WTC11 (cell line): ENCODE data around the gene NOTCH2. TPM values are rescaled to one million over a fixed set of nuclear protein-coding genes. Genes with fewer than 3 reads are reported as not detected.

Experiments used
- ATAC-seq: fragments of 200-7000 bp; cut with Tn5 transposase; 2 replicates; pipeline ENCODE4 v1.10.0; 2021; ENCODE audit warnings: mild to moderate bottlenecking, moderate library complexity
- CTCF ChIA-PET: fragments of 300-600 bp; sonication (Branson Sonifier 250); formaldehyde crosslinking; loops from one replicate; lab custom pipeline; 2021; ENCODE audit warnings: antibody characterized with exemption; lab: Charles Lee
- POLR2A ChIA-PET: fragments of 350-600 bp; sonication (Branson Sonifier 250); formaldehyde crosslinking; loops from one replicate; lab custom pipeline; 2021; ENCODE audit warnings: antibody characterized with exemption; lab: Charles Lee
- DNase-seq: peaks from one replicate; pipeline ENCODE4 v3.0.0; 2021; ENCODE audit warnings: low spot score
- H3K27ac Mint-ChIP-seq: 2 replicates; pipeline ENCODE4 v1.8.0; 2021; ENCODE audit warnings: mixed read lengths
- H3K27me3 Mint-ChIP-seq: 2 replicates; pipeline ENCODE4 v1.8.0; 2021; ENCODE audit warnings: low read depth, mild to moderate bottlenecking, moderate library complexity, mixed read lengths
- H3K36me3 Mint-ChIP-seq: 2 replicates; pipeline ENCODE4 v1.8.0; 2021; ENCODE audit warnings: mixed read lengths
- H3K4me1 Mint-ChIP-seq: 2 replicates; pipeline ENCODE4 v1.8.0; 2022; ENCODE audit warnings: mixed read lengths
- H3K4me3 Mint-ChIP-seq: 2 replicates; pipeline ENCODE4 v1.8.0; 2021; ENCODE audit warnings: mild to moderate bottlenecking, moderate library complexity, mixed read lengths
- H3K9me3 Mint-ChIP-seq: 2 replicates; pipeline ENCODE4 v1.8.0; 2021; ENCODE audit warnings: mixed read lengths
- CREM ChIP-seq: sonication (generic); formaldehyde crosslinking; IDR thresholded peaks from 2 replicates; pipeline ENCODE4 v1.8.1; 2022; ENCODE audit warnings: mild to moderate bottlenecking, missing genetic modification reagents, moderate library complexity
- ESRRA ChIP-seq: sonication (generic); formaldehyde crosslinking; IDR thresholded peaks from 2 replicates; pipeline ENCODE4 v1.8.1; 2022; ENCODE audit warnings: mild to moderate bottlenecking, missing genetic modification reagents, borderline replicate concordance
- IRF2 ChIP-seq: sonication (generic); formaldehyde crosslinking; IDR thresholded peaks from 2 replicates; pipeline ENCODE4 v1.8.0; 2022; ENCODE audit warnings: low read depth, missing genetic modification reagents, borderline replicate concordance
- JAZF1 ChIP-seq: fragments of 250-450 bp; sonication (Bioruptor Pico); IDR thresholded peaks from 2 replicates; pipeline ENCODE4 v1.9.0; 2021; ENCODE audit warnings: moderate library complexity, mild to moderate bottlenecking, inconsistent platforms
- NR2C2 ChIP-seq: sonication (generic); formaldehyde crosslinking; IDR thresholded peaks from 2 replicates; pipeline ENCODE4 v1.8.0; 2022; ENCODE audit warnings: mild to moderate bottlenecking, missing genetic modification reagents
- PRRX2 ChIP-seq: fragments of 250-450 bp; sonication (Bioruptor Pico); IDR thresholded peaks from 2 replicates; pipeline ENCODE4 v1.8.0; 2021; ENCODE audit warnings: mild to moderate bottlenecking
- SMAD4 ChIP-seq: sonication (generic); formaldehyde crosslinking; IDR thresholded peaks from 2 replicates; pipeline ENCODE4 v1.8.0; 2022; ENCODE audit warnings: mild to moderate bottlenecking, missing genetic modification reagents
- TP53 ChIP-seq: sonication (generic); formaldehyde crosslinking; IDR thresholded peaks from 2 replicates; pipeline ENCODE4 v1.8.1; 2023; ENCODE audit warnings: mild to moderate bottlenecking, missing genetic modification reagents
- ZNF219 ChIP-seq: sonication (generic); formaldehyde crosslinking; IDR thresholded peaks from 2 replicates; pipeline ENCODE4 v1.8.0; 2023; ENCODE audit warnings: missing genetic modification reagents, mild to moderate bottlenecking, borderline replicate concordance
- ZNF671 ChIP-seq: fragments of 250-450 bp; sonication (Bioruptor Pico); IDR thresholded peaks from 2 replicates; pipeline ENCODE4 v1.8.0; 2021; ENCODE audit warnings: mild to moderate bottlenecking
- total RNA-seq: library from RNA; stranded (reverse); gene quantifications from 3 replicates; pipeline ENCODE4 v1.2.3, GENCODE V29; 2021
- TF ChIP-seq, protein P1 (sequence below): sonication (generic); formaldehyde crosslinking; IDR thresholded peaks from 2 replicates; pipeline ENCODE4 v1.8.1; 2023; ENCODE audit warnings: mild to moderate bottlenecking, moderate library complexity, missing genetic modification reagents
- TF ChIP-seq, protein P2 (sequence below): sonication (generic); formaldehyde crosslinking; IDR thresholded peaks from 2 replicates; pipeline ENCODE4 v1.8.0; 2022; ENCODE audit warnings: mild to moderate bottlenecking, missing genetic modification reagents
- TF ChIP-seq, protein P3 (sequence below): fragments of 250-450 bp; sonication (Bioruptor Pico); IDR thresholded peaks from 2 replicates; pipeline ENCODE4 v1.9.0; 2021; ENCODE audit warnings: mild to moderate bottlenecking
- TF ChIP-seq, protein P4 (sequence below): fragments of 250-450 bp; sonication (Bioruptor Pico); IDR thresholded peaks from 2 replicates; pipeline ENCODE4 v1.9.0; 2021; ENCODE audit warnings: moderate library complexity, mild to moderate bottlenecking, inconsistent platforms, borderline replicate concordance
- TF ChIP-seq, protein P5 (sequence below): sonication (generic); formaldehyde crosslinking; IDR thresholded peaks from 2 replicates; pipeline ENCODE4 v1.8.0; 2023; ENCODE audit warnings: missing genetic modification reagents, mild to moderate bottlenecking, borderline replicate concordance
- TF ChIP-seq, protein P6 (sequence below): sonication (generic); formaldehyde crosslinking; IDR thresholded peaks from 2 replicates; pipeline ENCODE4 v1.8.0; 2022; ENCODE audit warnings: missing genetic modification reagents
- TF ChIP-seq, protein P7 (sequence below): sonication (generic); formaldehyde crosslinking; IDR thresholded peaks from 2 replicates; pipeline ENCODE4 v1.8.1; 2022; ENCODE audit warnings: missing genetic modification reagents, borderline replicate concordance

Gene NOTCH2
- total RNA-seq, 1 experiment from 2014 or later = 60.9 TPM

DNA sequence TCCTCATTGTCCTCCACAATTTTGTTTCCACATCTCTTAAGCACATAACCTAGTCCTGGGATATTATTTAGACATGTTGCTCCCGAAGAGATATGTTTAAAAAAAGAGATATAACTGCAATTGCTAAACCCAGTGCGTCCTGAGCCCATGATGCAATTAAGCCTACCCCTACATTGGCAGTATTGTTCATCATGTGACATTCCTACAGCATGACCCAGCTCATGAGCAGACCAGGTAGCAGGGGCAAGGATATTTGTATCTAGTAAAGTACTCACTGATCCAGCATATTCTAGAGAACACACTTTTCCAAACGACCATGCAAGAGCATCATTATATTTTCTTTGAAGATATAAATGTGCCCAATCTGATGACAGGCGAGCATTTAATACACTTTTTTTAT is 174.4 kb downstream of the NOTCH2 start (continued):
- TF ChIP-seq, protein P1, sequence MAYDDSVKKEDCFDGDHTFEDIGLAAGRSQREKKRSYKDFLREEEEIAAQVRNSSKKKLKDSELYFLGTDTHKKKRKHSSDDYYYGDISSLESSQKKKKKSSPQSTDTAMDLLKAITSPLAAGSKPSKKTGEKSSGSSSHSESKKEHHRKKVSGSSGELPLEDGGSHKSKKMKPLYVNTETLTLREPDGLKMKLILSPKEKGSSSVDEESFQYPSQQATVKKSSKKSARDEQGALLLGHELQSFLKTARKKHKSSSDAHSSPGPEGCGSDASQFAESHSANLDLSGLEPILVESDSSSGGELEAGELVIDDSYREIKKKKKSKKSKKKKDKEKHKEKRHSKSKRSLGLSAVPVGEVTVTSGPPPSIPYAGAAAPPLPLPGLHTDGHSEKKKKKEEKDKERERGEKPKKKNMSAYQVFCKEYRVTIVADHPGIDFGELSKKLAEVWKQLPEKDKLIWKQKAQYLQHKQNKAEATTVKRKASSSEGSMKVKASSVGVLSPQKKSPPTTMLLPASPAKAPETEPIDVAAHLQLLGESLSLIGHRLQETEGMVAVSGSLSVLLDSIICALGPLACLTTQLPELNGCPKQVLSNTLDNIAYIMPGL (CRISPR knock-in tag) = no peak
- TF ChIP-seq, protein P2, sequence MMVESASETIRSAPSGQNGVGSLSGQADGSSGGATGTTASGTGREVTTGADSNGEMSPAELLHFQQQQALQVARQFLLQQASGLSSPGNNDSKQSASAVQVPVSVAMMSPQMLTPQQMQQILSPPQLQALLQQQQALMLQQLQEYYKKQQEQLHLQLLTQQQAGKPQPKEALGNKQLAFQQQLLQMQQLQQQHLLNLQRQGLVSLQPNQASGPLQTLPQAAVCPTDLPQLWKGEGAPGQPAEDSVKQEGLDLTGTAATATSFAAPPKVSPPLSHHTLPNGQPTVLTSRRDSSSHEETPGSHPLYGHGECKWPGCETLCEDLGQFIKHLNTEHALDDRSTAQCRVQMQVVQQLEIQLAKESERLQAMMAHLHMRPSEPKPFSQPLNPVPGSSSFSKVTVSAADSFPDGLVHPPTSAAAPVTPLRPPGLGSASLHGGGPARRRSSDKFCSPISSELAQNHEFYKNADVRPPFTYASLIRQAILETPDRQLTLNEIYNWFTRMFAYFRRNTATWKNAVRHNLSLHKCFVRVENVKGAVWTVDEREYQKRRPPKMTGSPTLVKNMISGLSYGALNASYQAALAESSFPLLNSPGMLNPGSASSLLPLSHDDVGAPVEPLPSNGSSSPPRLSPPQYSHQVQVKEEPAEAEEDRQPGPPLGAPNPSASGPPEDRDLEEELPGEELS (CRISPR knock-in tag) = no peak
- TF ChIP-seq NR2C2 (CRISPR knock-in tag) = no peak
- TF ChIP-seq TP53 (CRISPR knock-in tag) = no peak
- no peak for TF ChIP-seq ZNF219 (CRISPR knock-in tag)
- TF ChIP-seq, protein P3, sequence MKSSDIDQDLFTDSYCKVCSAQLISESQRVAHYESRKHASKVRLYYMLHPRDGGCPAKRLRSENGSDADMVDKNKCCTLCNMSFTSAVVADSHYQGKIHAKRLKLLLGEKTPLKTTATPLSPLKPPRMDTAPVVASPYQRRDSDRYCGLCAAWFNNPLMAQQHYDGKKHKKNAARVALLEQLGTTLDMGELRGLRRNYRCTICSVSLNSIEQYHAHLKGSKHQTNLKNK (CRISPR knock-in tag) = no peak
- TF ChIP-seq, protein P4, sequence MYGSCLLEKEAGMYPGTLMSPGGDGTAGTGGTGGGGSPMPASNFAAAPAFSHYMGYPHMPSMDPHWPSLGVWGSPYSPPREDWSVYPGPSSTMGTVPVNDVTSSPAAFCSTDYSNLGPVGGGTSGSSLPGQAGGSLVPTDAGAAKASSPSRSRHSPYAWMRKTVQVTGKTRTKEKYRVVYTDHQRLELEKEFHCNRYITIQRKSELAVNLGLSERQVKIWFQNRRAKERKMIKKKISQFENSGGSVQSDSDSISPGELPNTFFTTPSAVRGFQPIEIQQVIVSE (CRISPR knock-in tag) = no peak
- TF ChIP-seq ZNF671 (CRISPR knock-in tag) = no peak
- no peak for TF ChIP-seq JAZF1 (CRISPR knock-in tag)
- TF ChIP-seq, protein P5, sequence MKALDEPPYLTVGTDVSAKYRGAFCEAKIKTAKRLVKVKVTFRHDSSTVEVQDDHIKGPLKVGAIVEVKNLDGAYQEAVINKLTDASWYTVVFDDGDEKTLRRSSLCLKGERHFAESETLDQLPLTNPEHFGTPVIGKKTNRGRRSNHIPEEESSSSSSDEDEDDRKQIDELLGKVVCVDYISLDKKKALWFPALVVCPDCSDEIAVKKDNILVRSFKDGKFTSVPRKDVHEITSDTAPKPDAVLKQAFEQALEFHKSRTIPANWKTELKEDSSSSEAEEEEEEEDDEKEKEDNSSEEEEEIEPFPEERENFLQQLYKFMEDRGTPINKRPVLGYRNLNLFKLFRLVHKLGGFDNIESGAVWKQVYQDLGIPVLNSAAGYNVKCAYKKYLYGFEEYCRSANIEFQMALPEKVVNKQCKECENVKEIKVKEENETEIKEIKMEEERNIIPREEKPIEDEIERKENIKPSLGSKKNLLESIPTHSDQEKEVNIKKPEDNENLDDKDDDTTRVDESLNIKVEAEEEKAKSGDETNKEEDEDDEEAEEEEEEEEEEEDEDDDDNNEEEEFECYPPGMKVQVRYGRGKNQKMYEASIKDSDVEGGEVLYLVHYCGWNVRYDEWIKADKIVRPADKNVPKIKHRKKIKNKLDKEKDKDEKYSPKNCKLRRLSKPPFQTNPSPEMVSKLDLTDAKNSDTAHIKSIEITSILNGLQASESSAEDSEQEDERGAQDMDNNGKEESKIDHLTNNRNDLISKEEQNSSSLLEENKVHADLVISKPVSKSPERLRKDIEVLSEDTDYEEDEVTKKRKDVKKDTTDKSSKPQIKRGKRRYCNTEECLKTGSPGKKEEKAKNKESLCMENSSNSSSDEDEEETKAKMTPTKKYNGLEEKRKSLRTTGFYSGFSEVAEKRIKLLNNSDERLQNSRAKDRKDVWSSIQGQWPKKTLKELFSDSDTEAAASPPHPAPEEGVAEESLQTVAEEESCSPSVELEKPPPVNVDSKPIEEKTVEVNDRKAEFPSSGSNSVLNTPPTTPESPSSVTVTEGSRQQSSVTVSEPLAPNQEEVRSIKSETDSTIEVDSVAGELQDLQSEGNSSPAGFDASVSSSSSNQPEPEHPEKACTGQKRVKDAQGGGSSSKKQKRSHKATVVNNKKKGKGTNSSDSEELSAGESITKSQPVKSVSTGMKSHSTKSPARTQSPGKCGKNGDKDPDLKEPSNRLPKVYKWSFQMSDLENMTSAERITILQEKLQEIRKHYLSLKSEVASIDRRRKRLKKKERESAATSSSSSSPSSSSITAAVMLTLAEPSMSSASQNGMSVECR (CRISPR knock-in tag) = no peak

DNA sequence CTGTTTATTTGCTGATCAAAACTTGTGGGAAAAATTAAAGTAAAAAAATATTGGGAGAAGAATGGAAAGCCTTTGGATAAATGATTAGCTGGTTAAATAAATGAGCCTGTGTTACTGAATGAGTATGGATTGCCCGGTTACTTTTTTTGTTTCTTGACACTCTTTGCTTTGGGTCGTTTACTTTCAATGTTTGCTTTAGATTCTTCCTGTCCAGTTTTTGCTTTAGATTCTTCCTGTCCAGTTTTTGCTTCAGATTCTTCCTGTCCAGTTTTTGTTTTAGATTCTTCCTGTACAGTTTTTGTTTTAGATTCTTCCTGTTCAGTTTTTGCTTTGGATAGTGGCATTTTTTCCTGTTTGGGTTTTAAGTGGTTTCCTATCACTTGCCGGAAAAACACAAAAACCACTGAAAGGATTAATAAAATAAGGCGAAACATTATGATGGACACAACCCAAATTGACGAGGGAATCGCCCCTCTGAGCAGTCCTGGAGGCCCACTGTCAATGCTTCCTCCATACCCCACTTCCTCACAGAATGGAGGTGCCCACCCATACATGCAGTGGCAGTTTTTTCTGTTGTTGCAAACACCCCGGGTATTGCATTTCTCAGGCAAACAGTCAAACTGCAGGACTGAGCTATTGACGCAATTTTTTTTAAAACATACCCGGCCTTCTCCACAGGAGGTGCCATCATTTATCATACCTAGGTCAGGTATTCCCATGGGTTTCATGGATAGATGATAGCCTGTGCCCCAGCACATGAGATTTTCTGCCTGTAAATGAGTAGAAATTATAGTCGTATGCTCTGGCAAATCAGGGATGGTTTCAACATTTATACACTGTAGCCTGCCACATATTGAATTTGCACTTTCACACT is 175.4 kb downstream of the NOTCH2 start:
- ATAC-seq (no peak), DNase-seq (no peak)
- Mint-ChIP-seq H3K27ac (no peak overlapping the region), H3K9me3 (no peaks in the 10 kb centered on the region), H3K36me3 (no peaks in the 10 kb centered on the region), H3K4me1 (peaks cover 5% of the 10 kb centered on the region; the same call in 1 of the 2 replicates), H3K27me3 (peaks cover 2% of the 10 kb centered on the region; the same call in 1 of the 2 replicates), H3K4me3 (no peak overlapping the region)
- ChIA-PET CTCF (no interaction called here), POLR2A (no interaction called here)
- TF ChIP-seq, protein P6, sequence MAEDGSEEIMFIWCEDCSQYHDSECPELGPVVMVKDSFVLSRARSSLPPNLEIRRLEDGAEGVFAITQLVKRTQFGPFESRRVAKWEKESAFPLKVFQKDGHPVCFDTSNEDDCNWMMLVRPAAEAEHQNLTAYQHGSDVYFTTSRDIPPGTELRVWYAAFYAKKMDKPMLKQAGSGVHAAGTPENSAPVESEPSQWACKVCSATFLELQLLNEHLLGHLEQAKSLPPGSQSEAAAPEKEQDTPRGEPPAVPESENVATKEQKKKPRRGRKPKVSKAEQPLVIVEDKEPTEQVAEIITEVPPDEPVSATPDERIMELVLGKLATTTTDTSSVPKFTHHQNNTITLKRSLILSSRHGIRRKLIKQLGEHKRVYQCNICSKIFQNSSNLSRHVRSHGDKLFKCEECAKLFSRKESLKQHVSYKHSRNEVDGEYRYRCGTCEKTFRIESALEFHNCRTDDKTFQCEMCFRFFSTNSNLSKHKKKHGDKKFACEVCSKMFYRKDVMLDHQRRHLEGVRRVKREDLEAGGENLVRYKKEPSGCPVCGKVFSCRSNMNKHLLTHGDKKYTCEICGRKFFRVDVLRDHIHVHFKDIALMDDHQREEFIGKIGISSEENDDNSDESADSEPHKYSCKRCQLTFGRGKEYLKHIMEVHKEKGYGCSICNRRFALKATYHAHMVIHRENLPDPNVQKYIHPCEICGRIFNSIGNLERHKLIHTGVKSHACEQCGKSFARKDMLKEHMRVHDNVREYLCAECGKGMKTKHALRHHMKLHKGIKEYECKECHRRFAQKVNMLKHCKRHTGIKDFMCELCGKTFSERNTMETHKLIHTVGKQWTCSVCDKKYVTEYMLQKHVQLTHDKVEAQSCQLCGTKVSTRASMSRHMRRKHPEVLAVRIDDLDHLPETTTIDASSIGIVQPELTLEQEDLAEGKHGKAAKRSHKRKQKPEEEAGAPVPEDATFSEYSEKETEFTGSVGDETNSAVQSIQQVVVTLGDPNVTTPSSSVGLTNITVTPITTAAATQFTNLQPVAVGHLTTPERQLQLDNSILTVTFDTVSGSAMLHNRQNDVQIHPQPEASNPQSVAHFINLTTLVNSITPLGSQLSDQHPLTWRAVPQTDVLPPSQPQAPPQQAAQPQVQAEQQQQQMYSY (CRISPR knock-in tag) = no peak
- TF ChIP-seq PRRX2 (CRISPR knock-in tag) (no peak), ZNF219 (CRISPR knock-in tag) (no peak), IRF2 (no peak), ZNF671 (CRISPR knock-in tag) (no peak), ESRRA (no peak), CREM (CRISPR knock-in tag) (no peak), SMAD4 (no peak)
- TF ChIP-seq, protein P7, sequence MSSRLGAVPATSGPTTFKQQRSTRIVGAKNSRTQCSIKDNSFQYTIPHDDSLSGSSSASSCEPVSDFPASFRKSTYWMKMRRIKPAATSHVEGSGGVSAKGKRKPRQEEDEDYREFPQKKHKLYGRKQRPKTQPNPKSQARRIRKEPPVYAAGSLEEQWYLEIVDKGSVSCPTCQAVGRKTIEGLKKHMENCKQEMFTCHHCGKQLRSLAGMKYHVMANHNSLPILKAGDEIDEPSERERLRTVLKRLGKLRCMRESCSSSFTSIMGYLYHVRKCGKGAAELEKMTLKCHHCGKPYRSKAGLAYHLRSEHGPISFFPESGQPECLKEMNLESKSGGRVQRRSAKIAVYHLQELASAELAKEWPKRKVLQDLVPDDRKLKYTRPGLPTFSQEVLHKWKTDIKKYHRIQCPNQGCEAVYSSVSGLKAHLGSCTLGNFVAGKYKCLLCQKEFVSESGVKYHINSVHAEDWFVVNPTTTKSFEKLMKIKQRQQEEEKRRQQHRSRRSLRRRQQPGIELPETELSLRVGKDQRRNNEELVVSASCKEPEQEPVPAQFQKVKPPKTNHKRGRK = no peak
